OCI-LY7 (cell line): ENCODE results near the gene DEXI. TPM values are rescaled to one million over a fixed set of nuclear protein-coding genes. Genes with fewer than 3 reads are reported as not detected.

ENCODE experiments used
- BruUV-seq: library from RNA; stranded (reverse); fragments of 400-500 nt; replicated peaks from 2 replicates; lab custom pipeline; 2021; lab: Mats Ljungman, UMichigan
- CTCF ChIA-PET: fragments of 300-600 bp; sonication (Branson Sonifier 250); formaldehyde crosslinking; loops from one replicate; lab custom pipeline; 2022; ENCODE audit warnings: antibody characterized with exemption; ENCODE audit not compliant: unreplicated experiment; lab: Charles Lee
- POLR2A ChIA-PET: fragments of 300-600 bp; sonication (Branson Sonifier 250); formaldehyde crosslinking; loops from one replicate; lab custom pipeline; 2022; ENCODE audit warnings: antibody characterized with exemption; lab: Charles Lee
- DNase-seq: peaks from one replicate; pipeline ENCODE4 v3.0.0-alpha.2; 2015; ENCODE audit warnings: low spot score
- H2AFZ ChIP-seq: fragments of 200-600 bp; sonication (generic), shearing (Covaris generic); 2 replicates; pipeline ENCODE4 v1.6.1; 2014; ENCODE audit warnings: mild to moderate bottlenecking, antibody characterized with exemption, low read length, moderate library complexity
- H3K27ac ChIP-seq: fragments of 200-600 bp; sonication (generic); 2 replicates; pipeline ENCODE4 v1.5.1; 2014; ENCODE audit warnings: mixed run types, low read depth, mild to moderate bottlenecking, moderate library complexity, low read length, inconsistent platforms; ENCODE audit not compliant: poor library complexity, severe bottlenecking
- H3K36me3 ChIP-seq: fragments of 200-600 bp; sonication (generic); 2 replicates; pipeline ENCODE4 v1.6.1; 2014; ENCODE audit warnings: mild to moderate bottlenecking, antibody characterized with exemption, low read length, moderate library complexity, mixed read lengths; ENCODE audit not compliant: insufficient read depth
- H3K4me1 ChIP-seq: fragments of 200-600 bp; sonication (generic); 2 replicates; pipeline ENCODE4 v1.5.1; 2014; ENCODE audit warnings: mild to moderate bottlenecking, low read length; ENCODE audit not compliant: insufficient read depth, poor library complexity, severe bottlenecking
- H3K4me2 ChIP-seq: fragments of 200-600 bp; sonication (generic); 2 replicates; pipeline ENCODE4 v1.6.1; 2014; ENCODE audit warnings: mild to moderate bottlenecking, low read length
- H3K4me3 ChIP-seq: fragments of 200-600 bp; sonication (generic); 2 replicates; pipeline ENCODE4 v1.5.1; 2014; ENCODE audit warnings: mild to moderate bottlenecking, low read depth, low read length; ENCODE audit not compliant: poor library complexity, severe bottlenecking
- H3K79me2 ChIP-seq: fragments of 200-600 bp; sonication (generic); 2 replicates; pipeline ENCODE4 v1.6.1; 2016; ENCODE audit warnings: low read depth, mild to moderate bottlenecking, low read length, moderate library complexity, mixed read lengths; ENCODE audit not compliant: insufficient read depth
- H3K9me2 ChIP-seq: fragments of 200-600 bp; sonication (generic); 2 replicates; pipeline ENCODE4 v1.6.1; 2016; ENCODE audit warnings: mild to moderate bottlenecking, low read length, mixed read lengths; ENCODE audit not compliant: insufficient read depth
- H3K9me3 ChIP-seq: fragments of 200-600 bp; sonication (generic); 2 replicates; pipeline ENCODE4 v1.6.1; 2014; ENCODE audit warnings: mild to moderate bottlenecking, mixed run types, low read length, mixed read lengths
- H4K20me1 ChIP-seq: fragments of 200-600 bp; sonication (generic); 2 replicates; pipeline ENCODE4 v1.6.1; 2014; ENCODE audit warnings: mild to moderate bottlenecking, antibody characterized with exemption, low read length, moderate library complexity, mixed read lengths; ENCODE audit not compliant: insufficient read depth
- EZH2phosphoT487 ChIP-seq: fragments of 200-600 bp; sonication (generic); IDR thresholded peaks from 2 replicates; pipeline ENCODE4 v1.6.1; 2018; ENCODE audit warnings: low read depth, borderline replicate concordance, mild to moderate bottlenecking, mixed run types, antibody characterized with exemption, low read length, moderate library complexity, mixed read lengths
- intact Hi-C: fragments of 100-400 bp; cut with micrococcal nuclease; formaldehyde crosslinking; loops from one replicate; pipeline ENCODE4 v1.10.0; 2022; ENCODE audit not compliant: unreplicated experiment
- total RNA-seq, 2 experiments: library from RNA; depleted of rRNA in 1 of 2; stranded (reverse); fragments of >200 nt in 1 of 2; shearing (Covaris generic) in 1 of 2; gene quantifications; 2 replicates each; pipeline ENCODE4 v1.2.3, GENCODE V29; 2014 to 2022
- TF ChIP-seq, protein P1 (sequence below): fragments of 200-600 bp; sonication (generic); conservative IDR thresholded peaks from 2 replicates; pipeline ENCODE4 v1.5.1; 2014; ENCODE audit warnings: mild to moderate bottlenecking, antibody characterized with exemption, low read length, moderate library complexity, mixed read lengths

The DEXI gene
- total RNA-seq, 2 experiments from 2014 or later, result 15.1 to 17.6 TPM

GRCh38 chr16:10907757-10908045 lies 34.6 kb downstream of the DEXI start:
- no peak overlapping the region for H3K27ac ChIP-seq
- H3K4me1 ChIP-seq, result peaks cover 6% of the 10 kb centered on the region
- H3K79me2 ChIP-seq, result no peaks in the 10 kb centered on the region
- ChIA-PET POLR2A (no interaction called here), CTCF (no interaction called here)
- no peak for DNase-seq
- BruUV-seq, result no TSS peak
- no peak overlapping the region for H3K4me2 ChIP-seq
- no peak overlapping the region for H2AFZ ChIP-seq
- H3K9me2 ChIP-seq, result no peaks in the 10 kb centered on the region
- intact Hi-C loops, result no loop called here
- H3K9me3 ChIP-seq, result no peaks in the 10 kb centered on the region
- TF ChIP-seq EZH2phosphoT487, result no peak
- TF ChIP-seq, protein P1, sequence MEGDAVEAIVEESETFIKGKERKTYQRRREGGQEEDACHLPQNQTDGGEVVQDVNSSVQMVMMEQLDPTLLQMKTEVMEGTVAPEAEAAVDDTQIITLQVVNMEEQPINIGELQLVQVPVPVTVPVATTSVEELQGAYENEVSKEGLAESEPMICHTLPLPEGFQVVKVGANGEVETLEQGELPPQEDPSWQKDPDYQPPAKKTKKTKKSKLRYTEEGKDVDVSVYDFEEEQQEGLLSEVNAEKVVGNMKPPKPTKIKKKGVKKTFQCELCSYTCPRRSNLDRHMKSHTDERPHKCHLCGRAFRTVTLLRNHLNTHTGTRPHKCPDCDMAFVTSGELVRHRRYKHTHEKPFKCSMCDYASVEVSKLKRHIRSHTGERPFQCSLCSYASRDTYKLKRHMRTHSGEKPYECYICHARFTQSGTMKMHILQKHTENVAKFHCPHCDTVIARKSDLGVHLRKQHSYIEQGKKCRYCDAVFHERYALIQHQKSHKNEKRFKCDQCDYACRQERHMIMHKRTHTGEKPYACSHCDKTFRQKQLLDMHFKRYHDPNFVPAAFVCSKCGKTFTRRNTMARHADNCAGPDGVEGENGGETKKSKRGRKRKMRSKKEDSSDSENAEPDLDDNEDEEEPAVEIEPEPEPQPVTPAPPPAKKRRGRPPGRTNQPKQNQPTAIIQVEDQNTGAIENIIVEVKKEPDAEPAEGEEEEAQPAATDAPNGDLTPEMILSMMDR, result no peak
- H4K20me1 ChIP-seq, result no peaks in the 10 kb centered on the region
- no peak overlapping the region for H3K4me3 ChIP-seq
- H3K36me3 ChIP-seq, result peaks cover 97% of the 10 kb centered on the region

GRCh38 chr16:10906914-10907756 lies 35.1 kb downstream of the DEXI start:
- no peaks in the 10 kb centered on the region for H3K9me2 ChIP-seq
- no peak overlapping the region for H2AFZ ChIP-seq
- no peaks in the 10 kb centered on the region for H3K9me3 ChIP-seq
- H3K79me2 ChIP-seq, result no peaks in the 10 kb centered on the region
- H3K27ac ChIP-seq, result no peak overlapping the region
- ChIA-PET POLR2A (no interaction called here), CTCF (no interaction called here)
- H3K4me2 ChIP-seq, result no peak overlapping the region
- intact Hi-C loops, result no loop called here
- no TSS peak for BruUV-seq
- no peak for DNase-seq
- TF ChIP-seq, protein P1, result no peak
- TF ChIP-seq EZH2phosphoT487, result no peak
- peaks cover 97% of the 10 kb centered on the region for H3K36me3 ChIP-seq
- H3K4me3 ChIP-seq, result no peak overlapping the region
- no peaks in the 10 kb centered on the region for H4K20me1 ChIP-seq
- H3K4me1 ChIP-seq, result peaks cover under 1% of the 10 kb centered on the region

DNA sequence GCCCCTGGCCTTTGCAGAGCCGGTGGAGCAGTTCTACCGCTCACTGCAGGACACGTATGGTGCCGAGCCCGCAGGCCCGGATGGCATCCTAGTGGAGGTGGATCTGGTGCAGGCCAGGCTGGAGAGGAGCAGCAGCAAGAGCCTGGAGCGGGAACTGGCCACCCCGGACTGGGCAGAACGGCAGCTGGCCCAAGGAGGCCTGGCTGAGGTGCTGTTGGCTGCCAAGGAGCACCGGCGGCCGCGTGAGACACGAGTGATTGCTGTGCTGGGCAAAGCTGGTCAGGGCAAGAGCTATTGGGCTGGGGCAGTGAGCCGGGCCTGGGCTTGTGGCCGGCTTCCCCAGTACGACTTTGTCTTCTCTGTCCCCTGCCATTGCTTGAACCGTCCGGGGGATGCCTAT lies 35.8 kb downstream of the DEXI start:
- Histone ChIP-seq H3K79me2 (no peaks in the 10 kb centered on the region), H3K36me3 (peaks cover 97% of the 10 kb centered on the region), H3K9me3 (no peaks in the 10 kb centered on the region), H3K4me3 (no peak overlapping the region), H2AFZ (no peak overlapping the region), H4K20me1 (no peaks in the 10 kb centered on the region), H3K27ac (no peak overlapping the region), H3K4me2 (no peak overlapping the region), H3K4me1 (no peaks in the 10 kb centered on the region), H3K9me2 (no peaks in the 10 kb centered on the region)
- ChIA-PET POLR2A (no interaction called here), CTCF (no interaction called here)
- no peak for DNase-seq
- intact Hi-C loops, result no loop called here
- no TSS peak for BruUV-seq
- TF ChIP-seq EZH2phosphoT487, result no peak
- TF ChIP-seq, protein P1, result no peak
